Peyer's patch (tissue), 4 donors: ENCODE measurements around the gene HSPA4. TPM values are rescaled to one million over a fixed set of nuclear protein-coding genes. Genes with fewer than 3 reads are reported as not detected.
"Not testable (repeated sequence)": the region's sequence is repeated elsewhere in the genome, so short reads cannot be mapped to it uniquely, and the experiment has no call there.

Experiments used
- DNase-seq, 3 donors: peaks; one replicate each; pipeline ENCODE4 v3.0.0-alpha.2; 2017 to 2019
- H3K27ac ChIP-seq, 4 donors: fragments of 200-600 bp; sonication (generic); one replicate each; pipeline ENCODE4 v1.5.1; 2016 to 2019
- H3K27me3 ChIP-seq, 2 donors: fragments of 200-600 bp; sonication (generic); one replicate each; pipeline ENCODE4 v1.5.1; 2019
- H3K36me3 ChIP-seq, 3 donors: fragments of 200-600 bp; sonication (generic); one replicate each; pipeline ENCODE4 v1.5.1; 2016 to 2019
- H3K4me1 ChIP-seq, 4 donors: fragments of 200-600 bp; sonication (generic); one replicate each; pipeline ENCODE4 v1.5.1; 2016 to 2019
- H3K4me3 ChIP-seq, 4 donors: fragments of 200-600 bp; sonication (generic); 1 replicate in 3 of 4; 2 replicates in 1 of 4; pipeline ENCODE4 v1.5.1; 2016 to 2019; ENCODE audit warnings: mild to moderate bottlenecking in 1 of 4
- H3K9me3 ChIP-seq, 4 donors: fragments of 200-600 bp; sonication (generic); one replicate each; pipeline ENCODE4 v1.5.1; 2016 to 2019; ENCODE audit warnings: mild to moderate bottlenecking in 1 of 4
- POLR2A ChIP-seq, 2 donors: fragments of 450-650 bp; IDR thresholded peaks; one replicate each; pipeline ENCODE4 v1.5.1; 2017; ENCODE audit warnings: antibody characterized with exemption in 2 of 2, mild to moderate bottlenecking in 2 of 2, moderate library complexity in 2 of 2
- total RNA-seq, 4 donors: library from RNA; depleted of rRNA; stranded (reverse); fragments of >200 nt; gene quantifications; one replicate each; pipeline ENCODE4 v1.1.0, GENCODE V29; 2016
- TF ChIP-seq, protein P1 (sequence below), 6 experiments: fragments of 450-650 bp in 4 of 6; fragments of 200-600 bp in 2 of 6; sonication (generic) in 1 of 6; IDR thresholded peaks; one replicate each; pipeline ENCODE4 v1.5.1; 2017 to 2019; ENCODE audit warnings: antibody characterized with exemption in 6 of 6, mild to moderate bottlenecking in 3 of 6, moderate library complexity in 1 of 6

The HSPA4 gene
- total RNA-seq: 10 to 100 TPM; 18.0 to 78.4 (median 41.4) TPM

DNA sequence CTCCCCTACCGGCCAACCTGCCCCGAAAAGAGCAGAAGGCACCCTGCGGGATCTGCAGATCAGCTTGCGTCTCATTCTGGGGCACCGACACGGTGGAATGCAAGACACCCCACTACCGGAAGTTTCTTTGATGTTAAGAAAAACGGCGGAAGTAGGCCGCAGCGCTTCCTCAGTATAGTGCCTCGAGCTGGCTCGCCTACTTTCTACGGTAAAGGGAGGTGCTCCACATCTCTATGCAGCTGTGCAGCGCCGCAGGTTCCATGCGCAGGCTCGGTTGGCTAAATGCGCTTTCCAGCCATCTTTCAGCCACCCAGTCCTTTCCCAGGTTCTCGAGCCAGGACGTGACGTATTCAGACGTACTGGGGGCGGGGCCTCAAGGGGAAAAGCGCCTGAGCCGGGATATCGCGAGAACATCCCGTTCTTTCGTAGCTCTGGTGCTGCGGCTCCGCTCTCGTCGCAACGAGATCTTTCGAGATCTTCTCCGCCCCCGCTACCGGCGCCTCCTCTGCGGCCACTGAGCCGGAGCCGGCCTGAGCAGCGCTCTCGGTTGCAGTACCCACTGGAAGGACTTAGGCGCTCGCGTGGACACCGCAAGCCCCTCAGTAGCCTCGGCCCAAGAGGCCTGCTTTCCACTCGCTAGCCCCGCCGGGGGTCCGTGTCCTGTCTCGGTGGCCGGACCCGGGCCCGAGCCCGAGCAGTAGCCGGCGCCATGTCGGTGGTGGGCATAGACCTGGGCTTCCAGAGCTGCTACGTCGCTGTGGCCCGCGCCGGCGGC is at the start of gene HSPA4:
Gene HSPA4 (plus strand): TSS at position 472 of the 775 bp plus-strand sequence. CDS start 238 bp downstream, at position 710.
- peaks cover 0 to 37% (median 8%) of the 10 kb centered on the region in 4 donors for H3K4me1 ChIP-seq
- H3K9me3 ChIP-seq: no peaks in the 10 kb centered on the region
- H3K4me3 ChIP-seq: peak within 1 kb of the TSS; percentile 83 to 94 (median 90)
- no peaks in the 10 kb centered on the region for H3K27me3 ChIP-seq
- peak; percentile 97 to 99 (median 98) for DNase-seq
- no peaks in the 10 kb centered on the region for H3K36me3 ChIP-seq
- peak within 1 kb of the TSS; percentile 93 to 99 (median 96) for H3K27ac ChIP-seq
- TF ChIP-seq, protein P1, sequence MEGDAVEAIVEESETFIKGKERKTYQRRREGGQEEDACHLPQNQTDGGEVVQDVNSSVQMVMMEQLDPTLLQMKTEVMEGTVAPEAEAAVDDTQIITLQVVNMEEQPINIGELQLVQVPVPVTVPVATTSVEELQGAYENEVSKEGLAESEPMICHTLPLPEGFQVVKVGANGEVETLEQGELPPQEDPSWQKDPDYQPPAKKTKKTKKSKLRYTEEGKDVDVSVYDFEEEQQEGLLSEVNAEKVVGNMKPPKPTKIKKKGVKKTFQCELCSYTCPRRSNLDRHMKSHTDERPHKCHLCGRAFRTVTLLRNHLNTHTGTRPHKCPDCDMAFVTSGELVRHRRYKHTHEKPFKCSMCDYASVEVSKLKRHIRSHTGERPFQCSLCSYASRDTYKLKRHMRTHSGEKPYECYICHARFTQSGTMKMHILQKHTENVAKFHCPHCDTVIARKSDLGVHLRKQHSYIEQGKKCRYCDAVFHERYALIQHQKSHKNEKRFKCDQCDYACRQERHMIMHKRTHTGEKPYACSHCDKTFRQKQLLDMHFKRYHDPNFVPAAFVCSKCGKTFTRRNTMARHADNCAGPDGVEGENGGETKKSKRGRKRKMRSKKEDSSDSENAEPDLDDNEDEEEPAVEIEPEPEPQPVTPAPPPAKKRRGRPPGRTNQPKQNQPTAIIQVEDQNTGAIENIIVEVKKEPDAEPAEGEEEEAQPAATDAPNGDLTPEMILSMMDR (IDR thresholded peaks at IDR 0.05): peak in 1 of 6 experiments; percentile 10
- TF ChIP-seq POLR2A (IDR thresholded peaks at IDR 0.05): peak; percentile 89 to 96

DNA sequence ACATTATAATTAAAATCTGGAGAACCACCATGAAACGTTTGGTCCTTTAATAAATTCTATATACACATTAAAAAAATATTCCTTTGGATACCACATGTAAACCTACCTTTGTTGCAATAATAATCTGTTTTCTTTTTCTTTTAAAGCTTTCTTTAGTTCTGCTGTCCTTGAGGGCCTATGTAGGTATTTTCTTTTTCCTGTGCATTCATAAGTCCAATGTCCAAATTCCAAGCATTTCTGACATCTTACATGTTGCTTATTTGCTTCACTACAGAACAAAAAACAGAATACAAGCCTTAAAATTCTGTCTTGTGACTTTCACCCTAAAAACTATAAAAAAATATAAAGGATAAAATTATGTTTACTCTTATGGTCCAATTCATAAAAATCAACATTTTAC is 45.2 kb upstream of the HSPA4 start:
- H3K9me3 ChIP-seq: no peaks in the 10 kb centered on the region
- H3K4me3 ChIP-seq: no peak overlapping the region
- H3K27me3 ChIP-seq: no peaks in the 10 kb centered on the region
- no peak for DNase-seq
- H3K27ac ChIP-seq: no peak overlapping the region
- peaks cover 0 to 35% (median 0%) of the 10 kb centered on the region in 3 donors for H3K36me3 ChIP-seq
- TF ChIP-seq, protein P1 (IDR thresholded peaks at IDR 0.05): no peak
- TF ChIP-seq POLR2A (IDR thresholded peaks at IDR 0.05): no peak
- H3K4me1 ChIP-seq: no peaks in the 10 kb centered on the region

DNA sequence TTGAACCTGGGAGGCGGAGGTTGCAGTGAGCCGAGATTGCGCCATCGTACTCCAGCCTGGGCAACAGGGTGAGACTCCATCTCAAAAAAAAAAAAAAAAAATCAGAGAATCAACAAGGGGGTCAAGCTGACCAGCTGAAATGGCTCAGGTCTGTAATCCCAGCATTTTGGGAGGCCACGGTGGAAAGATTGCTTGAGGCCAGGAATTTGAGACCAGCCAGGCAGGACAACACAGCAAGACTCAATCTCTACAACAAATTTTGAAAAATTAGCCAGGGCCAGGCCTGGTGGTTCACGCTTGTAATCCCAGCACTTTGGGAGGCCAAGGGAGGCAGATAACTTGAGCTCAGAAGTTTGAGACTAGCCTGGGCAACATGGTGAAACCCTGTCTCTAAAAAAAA is 43.4 kb upstream of the HSPA4 start:
- H3K4me3 ChIP-seq, H3K27ac ChIP-seq, H3K4me1 ChIP-seq, H3K27me3 ChIP-seq, H3K9me3 ChIP-seq, DNase-seq: not testable (repeated sequence)
- H3K36me3 ChIP-seq: peaks cover 0 to 23% (median 0%) of the 10 kb centered on the region in 3 donors

DNA sequence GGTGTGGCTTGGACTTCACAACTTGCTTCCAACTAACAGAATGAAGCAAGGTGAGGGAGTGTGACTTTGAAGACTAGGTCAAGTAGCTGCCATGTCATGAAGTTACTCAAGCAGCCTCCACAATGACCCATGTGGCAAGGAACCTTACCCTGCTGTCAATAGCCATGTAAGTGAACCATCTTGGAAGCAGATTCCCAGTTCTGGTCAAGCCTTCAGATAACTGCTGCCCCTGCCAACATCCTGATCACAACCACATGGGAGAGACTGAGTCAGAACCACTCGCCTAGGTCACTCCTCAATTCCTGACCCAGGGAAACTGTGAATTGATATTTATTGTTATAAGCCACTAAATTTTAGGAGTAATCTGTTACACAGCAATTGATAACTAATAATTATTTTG is 36.3 kb upstream of the HSPA4 start:
- no peak for TF ChIP-seq POLR2A (IDR thresholded peaks at IDR 0.05)
- TF ChIP-seq, protein P1 (IDR thresholded peaks at IDR 0.05): no peak
- Histone ChIP-seq H3K27ac (no peak overlapping the region), H3K36me3 (peaks cover 0 to 8% (median 0%) of the 10 kb centered on the region in 3 donors), H3K27me3 (no peaks in the 10 kb centered on the region), H3K4me1 (no peaks in the 10 kb centered on the region), H3K4me3 (no peak overlapping the region), H3K9me3 (no peaks in the 10 kb centered on the region)
- DNase-seq: no peak

DNA sequence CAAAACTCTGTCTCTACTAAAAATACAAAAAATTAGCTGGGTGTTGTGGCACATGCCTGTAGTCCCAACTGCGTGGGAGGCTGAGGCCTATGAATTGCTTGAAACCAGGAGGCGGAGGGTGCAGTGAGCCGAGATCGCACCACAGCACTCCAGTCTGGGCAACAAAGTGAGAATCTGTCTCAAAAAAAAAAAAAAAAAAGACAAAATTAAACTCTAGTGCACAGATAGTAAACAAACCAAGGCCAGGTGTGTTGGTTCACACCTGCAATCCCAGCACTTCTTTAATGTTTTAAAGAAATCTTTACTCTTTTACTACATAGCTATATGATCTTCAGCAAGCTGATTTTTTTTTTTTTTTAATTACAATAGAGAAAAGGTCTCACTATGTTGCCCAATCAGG is 33.8 kb upstream of the HSPA4 start:
- Histone ChIP-seq H3K4me1 (no peaks in the 10 kb centered on the region), H3K9me3 (no peaks in the 10 kb centered on the region), H3K27ac (no peak overlapping the region), H3K36me3 (peaks cover 0 to 25% (median 0%) of the 10 kb centered on the region in 3 donors), H3K4me3 (no peak overlapping the region), H3K27me3 (no peaks in the 10 kb centered on the region)
- DNase-seq: no peak
- TF ChIP-seq POLR2A (IDR thresholded peaks at IDR 0.05): no peak
- TF ChIP-seq, protein P1 (IDR thresholded peaks at IDR 0.05): no peak

DNA sequence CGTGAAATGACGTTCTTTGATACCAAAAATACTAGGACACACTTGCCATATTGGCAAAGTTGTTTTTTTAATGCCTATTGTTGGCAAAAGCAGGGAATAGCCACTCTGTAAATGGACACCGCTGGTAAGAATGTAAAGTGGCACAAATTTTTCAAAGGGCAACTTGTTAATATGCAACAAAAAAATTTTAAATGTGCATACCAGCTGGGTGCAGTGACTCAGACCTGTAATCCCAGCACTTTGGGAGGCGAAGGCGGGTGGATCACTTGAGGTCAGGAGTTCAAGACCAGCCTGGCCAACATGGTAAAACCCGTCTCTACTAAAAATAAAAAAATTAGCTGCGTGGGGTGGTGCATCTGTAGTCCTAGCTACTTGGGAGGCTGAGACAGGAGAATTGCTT is 32.3 kb upstream of the HSPA4 start:
- peaks cover 0 to 25% (median 0%) of the 10 kb centered on the region in 3 donors for H3K36me3 ChIP-seq
- H3K4me1 ChIP-seq, H3K4me3 ChIP-seq, DNase-seq, H3K9me3 ChIP-seq, H3K27ac ChIP-seq, H3K27me3 ChIP-seq: not testable (repeated sequence)
